IPS DF 4.7 (cell line): ENCODE data around the gene BPIFB1.
A peak's percentile ranks its signal among the peaks of the same experiment; 100 is the strongest.

Experiments used
- DNase-seq: peaks from one replicate; pipeline ENCODE4 v3.0.0-alpha.2; 2013; ENCODE audit warnings: low spot score; ENCODE audit errors: extremely low read depth

The BPIFB1 gene, protein sequence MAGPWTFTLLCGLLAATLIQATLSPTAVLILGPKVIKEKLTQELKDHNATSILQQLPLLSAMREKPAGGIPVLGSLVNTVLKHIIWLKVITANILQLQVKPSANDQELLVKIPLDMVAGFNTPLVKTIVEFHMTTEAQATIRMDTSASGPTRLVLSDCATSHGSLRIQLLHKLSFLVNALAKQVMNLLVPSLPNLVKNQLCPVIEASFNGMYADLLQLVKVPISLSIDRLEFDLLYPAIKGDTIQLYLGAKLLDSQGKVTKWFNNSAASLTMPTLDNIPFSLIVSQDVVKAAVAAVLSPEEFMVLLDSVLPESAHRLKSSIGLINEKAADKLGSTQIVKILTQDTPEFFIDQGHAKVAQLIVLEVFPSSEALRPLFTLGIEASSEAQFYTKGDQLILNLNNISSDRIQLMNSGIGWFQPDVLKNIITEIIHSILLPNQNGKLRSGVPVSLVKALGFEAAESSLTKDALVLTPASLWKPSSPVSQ

DNA sequence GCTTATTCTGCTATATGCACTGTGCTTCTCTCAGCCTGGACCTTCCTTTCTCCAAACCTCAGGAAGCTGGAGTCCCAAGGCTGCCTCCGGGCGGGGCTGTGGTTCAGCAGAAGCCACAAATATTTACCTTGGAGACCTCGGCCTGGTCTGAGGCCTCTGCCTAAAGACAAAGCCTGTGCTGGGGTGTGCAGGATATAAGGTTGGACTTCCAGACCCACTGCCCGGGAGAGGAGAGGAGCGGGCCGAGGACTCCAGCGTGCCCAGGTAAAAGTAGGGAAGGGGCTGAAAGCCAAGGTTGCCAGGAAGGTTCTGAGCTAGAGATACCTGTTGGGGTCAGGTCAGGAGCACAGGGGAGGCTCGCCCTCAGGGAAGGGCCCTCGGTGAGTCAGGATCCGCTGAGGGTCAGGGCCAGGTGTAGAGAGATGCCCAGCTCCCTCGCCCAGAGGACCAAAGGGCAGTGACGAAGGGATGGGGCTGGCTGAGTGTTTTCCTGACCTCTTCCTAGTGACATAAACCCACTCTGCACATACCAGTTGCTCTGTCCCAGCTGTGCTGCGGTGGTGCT is at the start of gene BPIFB1:
Gene BPIFB1, plus strand, starts transcription at position 224 of the 565 bp plus-strand sequence. CDS start 2,860 bp downstream, outside the sequence.
- no peak for DNase-seq

DNA sequence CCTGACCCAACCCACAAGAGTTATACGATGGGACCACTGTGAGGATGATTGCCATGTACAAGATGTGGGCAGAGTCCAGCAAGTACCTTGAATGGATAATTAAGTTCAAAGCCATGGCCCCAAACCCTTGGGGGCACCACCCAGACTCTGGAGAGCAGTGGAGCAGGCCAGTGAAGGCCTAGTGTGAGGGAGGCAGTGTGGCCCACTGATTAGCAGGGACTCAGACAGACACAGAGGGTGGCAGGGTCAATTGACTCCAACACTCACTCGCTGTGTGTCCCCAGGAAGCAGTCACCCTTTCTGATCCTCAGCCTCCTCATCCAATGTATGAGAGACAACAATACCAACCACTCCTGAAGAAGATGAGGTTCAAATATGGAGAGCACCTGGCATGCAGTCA is 49.0 kb upstream of the BPIFB1 start:
- no peak for DNase-seq

DNA sequence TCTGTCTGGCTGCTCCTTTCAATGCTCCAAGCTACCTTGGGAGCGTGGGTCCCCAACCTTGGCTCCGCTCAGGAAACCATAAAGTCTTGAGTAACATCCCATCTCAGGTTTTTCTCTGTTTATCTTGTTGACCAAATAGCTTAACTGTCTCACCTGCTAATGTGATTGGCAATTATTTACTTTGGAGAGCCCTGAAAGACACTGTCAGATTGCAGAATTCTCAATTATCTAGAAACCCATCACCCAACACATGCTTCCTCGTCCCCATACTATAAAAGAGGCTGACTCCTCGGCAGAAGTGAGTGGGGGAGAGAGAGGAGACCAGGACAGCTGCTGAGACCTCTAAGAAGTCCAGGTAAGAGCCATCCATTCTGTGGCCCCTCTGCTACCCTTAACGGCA is 47.3 kb upstream of the BPIFB1 start, which contains the start of gene BPIFA1:
Gene BPIFA1, plus strand, starts transcription at position 301 of the 400 bp plus-strand sequence. CDS start 1,716 bp downstream, outside the sequence.
- no peak for DNase-seq

DNA sequence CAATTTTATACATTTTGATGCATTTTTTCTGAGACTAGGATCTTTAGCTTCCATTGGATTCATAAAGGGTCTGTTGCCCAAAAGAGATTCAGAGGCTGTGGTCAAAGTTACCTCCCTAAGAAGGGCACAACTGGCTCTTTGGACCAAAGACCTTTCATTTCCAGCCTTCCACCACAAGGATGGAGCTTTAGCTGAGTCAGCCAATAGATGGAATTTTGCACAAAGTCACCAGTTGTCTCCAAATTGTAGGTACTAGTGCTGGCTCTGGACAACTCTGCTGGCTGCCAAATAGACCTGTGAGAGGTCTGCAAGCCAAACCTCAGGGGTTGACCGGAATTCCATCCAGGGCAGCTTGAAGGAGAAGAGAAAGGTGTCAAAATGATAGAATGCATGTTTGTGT is 46.7 kb upstream of the BPIFB1 start:
- no peak for DNase-seq

- DNase-seq, result no peak
Measured at GRCh38 chr20:33237989-33238388, 45.0 kb upstream of the BPIFB1 start.

GRCh38 chr20:33239418-33239817 is 43.6 kb upstream of the BPIFB1 start:
- no peak for DNase-seq

- DNase-seq, result no peak
Measured at GRCh38 chr20:33239979-33240736, 42.9 kb upstream of the BPIFB1 start.

- no peak for DNase-seq
Measured at GRCh38 chr20:33240923-33241322, 42.1 kb upstream of the BPIFB1 start.

DNA sequence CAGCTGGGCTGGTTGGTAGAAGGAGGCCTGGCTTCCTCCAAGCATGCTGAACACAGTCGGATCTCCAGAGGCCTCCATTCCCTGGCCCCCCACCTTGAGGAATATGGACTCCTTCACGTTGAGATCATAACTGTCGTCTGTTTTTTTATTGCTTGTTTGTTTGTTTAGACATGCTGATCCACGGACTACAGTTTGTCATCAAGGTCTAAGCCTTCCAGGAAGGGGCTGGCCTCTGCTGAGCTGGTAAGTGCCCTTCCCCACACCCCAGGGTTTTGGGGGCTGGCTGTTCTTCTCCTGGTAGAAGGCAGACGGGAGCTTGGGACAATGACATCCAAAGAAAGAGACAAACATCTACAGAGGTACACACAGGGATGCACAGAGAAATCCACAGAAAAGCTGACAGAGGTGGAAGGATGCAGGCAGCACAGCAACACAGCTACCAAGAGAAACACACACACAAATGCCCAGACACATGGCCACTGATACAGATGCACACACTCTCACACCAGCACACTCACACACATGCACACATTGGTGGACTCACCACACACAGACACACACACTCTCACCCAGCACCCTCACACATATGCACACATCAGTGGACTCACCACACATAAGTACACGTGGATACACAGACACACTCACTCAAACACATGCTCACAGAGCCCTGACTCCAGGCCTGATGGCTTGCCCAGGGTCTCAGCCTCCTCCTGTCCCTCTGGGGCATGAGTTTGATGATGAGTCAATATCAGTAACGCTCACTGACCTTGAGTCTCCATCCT is 40.5 kb upstream of the BPIFB1 start:
- DNase-seq, result no peak

GRCh38 chr20:33246077-33246476 is 36.9 kb upstream of the BPIFB1 start:
- DNase-seq, result no peak

- DNase-seq, result no peak
Measured at GRCh38 chr20:33249456-33249855, 33.6 kb upstream of the BPIFB1 start.

GRCh38 chr20:33250666-33251065 is 32.3 kb upstream of the BPIFB1 start:
- no peak for DNase-seq

GRCh38 chr20:33251496-33251895 is 31.5 kb upstream of the BPIFB1 start:
- DNase-seq, result no peak

- DNase-seq, result no peak
Measured at GRCh38 chr20:33252460-33252859, 30.6 kb upstream of the BPIFB1 start.

- no peak for DNase-seq
Measured at GRCh38 chr20:33255005-33255404, 28.0 kb upstream of the BPIFB1 start.

DNA sequence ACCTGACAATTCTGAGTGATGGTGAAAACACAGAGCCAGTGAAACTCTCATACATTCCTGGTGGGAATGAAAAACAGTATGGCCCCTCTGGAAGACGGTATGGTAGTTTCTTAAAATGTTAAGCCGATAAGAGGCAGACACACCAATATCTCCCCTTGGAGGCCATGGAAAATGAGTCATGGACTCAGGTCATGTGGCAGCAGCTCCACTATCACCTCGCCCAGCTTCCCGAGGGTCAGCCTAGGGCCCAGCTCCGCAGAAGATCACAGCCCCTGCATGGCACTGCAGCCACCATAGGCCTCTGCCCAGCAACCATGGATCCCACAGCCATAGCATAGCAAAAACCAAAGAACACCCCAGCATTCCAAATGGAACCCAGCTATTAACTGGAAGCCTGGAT is 25.8 kb upstream of the BPIFB1 start:
- no peak for DNase-seq

GRCh38 chr20:33259371-33259770 is 23.6 kb upstream of the BPIFB1 start:
- no peak for DNase-seq

DNA sequence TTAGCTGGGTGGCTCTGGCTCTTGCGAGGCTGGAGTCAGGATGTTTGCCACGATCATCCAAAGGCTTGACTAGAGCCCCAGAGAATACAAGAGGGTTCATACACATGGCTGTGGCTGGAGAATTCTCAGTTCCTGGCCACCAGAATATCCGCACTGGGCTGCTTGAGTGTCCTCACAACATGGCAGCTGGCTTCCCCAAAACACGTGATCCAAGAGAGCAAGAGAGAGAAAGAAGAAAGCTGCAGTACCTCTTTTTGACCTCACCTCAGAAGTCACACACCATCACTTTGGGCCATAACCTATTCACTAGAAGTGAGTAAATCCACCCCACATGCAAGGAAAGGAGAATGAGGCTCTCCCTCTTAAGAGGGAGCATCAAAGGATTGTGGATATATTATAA is 21.5 kb upstream of the BPIFB1 start:
- no peak for DNase-seq

DNA sequence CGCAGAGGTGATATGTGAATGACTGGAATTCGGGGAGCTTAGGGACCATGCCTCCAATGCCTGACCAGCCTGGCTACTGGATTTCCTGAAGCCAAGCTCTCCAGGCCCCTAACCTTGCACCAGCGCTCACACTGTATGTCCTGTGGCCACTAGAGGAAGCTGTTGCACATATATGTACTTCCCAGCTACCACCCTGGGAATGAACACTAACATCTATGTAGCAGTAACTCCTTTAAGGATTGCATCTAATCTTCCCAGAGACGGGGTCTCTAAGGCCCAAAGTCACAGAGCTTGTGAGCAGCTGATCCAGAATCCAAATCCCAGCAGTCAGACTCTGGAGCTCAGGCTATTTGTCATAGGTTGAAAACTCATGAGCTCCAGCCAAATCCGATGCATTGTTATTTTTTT is 20.4 kb upstream of the BPIFB1 start:
- DNase-seq, result peak; percentile 25

DNA sequence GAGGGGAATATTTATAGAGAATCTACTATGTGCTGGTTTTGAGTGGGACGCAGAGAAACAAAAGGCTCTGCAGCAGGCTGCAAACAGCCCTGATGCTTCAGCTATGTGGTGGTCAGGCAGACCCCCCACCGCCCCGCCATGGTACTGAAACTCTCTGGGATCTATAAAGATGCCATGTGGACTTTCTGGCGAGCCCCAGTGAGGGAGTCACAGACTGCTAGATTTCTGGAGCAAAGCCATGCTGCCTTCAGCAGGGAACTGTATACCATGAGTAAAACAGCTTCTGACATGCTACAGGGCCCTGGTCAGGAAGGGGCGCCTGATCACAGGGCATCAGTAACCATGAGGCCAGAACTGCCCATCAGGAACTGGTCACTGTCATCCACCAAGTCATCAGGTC is 19.2 kb upstream of the BPIFB1 start:
- DNase-seq, result no peak

- no peak for DNase-seq
Measured at GRCh38 chr20:33267701-33268100, 15.3 kb upstream of the BPIFB1 start.
